Measurements from ENCODE around the gene LYRM1. TPM values are rescaled to one million over a fixed set of nuclear protein-coding genes. Genes with fewer than 3 reads are reported as not detected.

LYRM1 gene
- total and polyA plus RNA-seq, 2 of the 8 experiments (the other 6 are each of a cell fraction or from before 2014, with no cell fraction given): 11.6 to 13.4 TPM

DNA sequence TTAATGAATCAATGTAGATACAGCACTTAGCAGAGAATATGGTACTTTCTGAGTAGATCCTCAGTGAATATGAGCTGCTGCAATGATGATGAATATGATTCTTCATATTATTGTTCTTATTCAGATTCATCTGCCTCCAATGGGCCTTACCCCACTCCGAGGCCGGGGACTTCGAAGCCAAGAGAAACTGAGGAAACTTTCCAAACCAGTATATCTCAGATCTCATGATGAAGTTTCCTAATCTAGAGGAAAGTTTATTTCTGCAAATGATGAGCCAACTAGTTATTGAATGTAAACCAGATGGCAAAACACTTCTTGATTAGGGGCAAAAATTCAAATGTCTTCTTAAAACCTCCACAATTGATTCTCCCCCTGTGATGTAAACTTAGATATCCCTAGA, 23.3 kb downstream of the LYRM1 start:
- Histone ChIP-seq H2BK15ac (ENCODE audit: low read length) (no peak overlapping the region), H3K9ac (replicated peaks in 1 of 4; ENCODE audit: extremely low read depth in 1 of 4, low read depth in 3 of 4, low read length in 3 of 4) (no peak overlapping the region), H2BK5ac (ENCODE audit: low read depth, low read length) (no peak overlapping the region), H2BK120ac (replicated peaks; ENCODE audit: low read depth, low read length) (no peak overlapping the region), H4K20me1 (replicated peaks in 1 of 2; ENCODE audit: control insufficient read depth in 1 of 2, insufficient read depth in 2 of 2, low read length in 2 of 2) (no peaks in the 10 kb centered on the region), H4K5ac (ENCODE audit: insufficient read length, low read depth, low read length) (no peak overlapping the region), H3K79me2 (ENCODE audit: control insufficient read depth in 1 of 2, insufficient read depth in 2 of 2, low read length in 2 of 2) (no peaks in the 10 kb centered on the region), H3K23me2 (ENCODE audit: low read depth, low read length) (no peaks in the 10 kb centered on the region), H3K9me3 (ENCODE audit: insufficient read depth in 2 of 2, low read depth in 1 of 2, low read length in 1 of 2) (no peaks in the 10 kb centered on the region), H2BK12ac (ENCODE audit: low read depth, low read length) (no peak overlapping the region), H3K23ac (ENCODE audit: insufficient read length) (no peak overlapping the region), H2AK5ac (ENCODE audit: low read depth, low read length) (no peak overlapping the region), H3K27me3 (replicated peaks in 1 of 4; ENCODE audit: control insufficient read depth in 3 of 4, extremely low read depth in 1 of 4, insufficient read depth in 3 of 4, low read length in 3 of 4) (no peaks in the 10 kb centered on the region), H3K36me3 (ENCODE audit: control insufficient read depth in 2 of 4, insufficient read depth in 4 of 4, low read length in 3 of 4) (peaks cover 0 to 4% (median 2%) of the 10 kb centered on the region in 4 experiments; a peak in 2 of 8 replicates), H3K79me1 (ENCODE audit: low read depth, low read length) (no peaks in the 10 kb centered on the region), H3K4me2 (ENCODE audit: insufficient read depth in 1 of 2, low read depth in 2 of 2, low read length in 2 of 2) (no peak overlapping the region), H3K4me1 (replicated peaks in 1 of 4; ENCODE audit: control insufficient read depth in 3 of 4, insufficient read depth in 4 of 4, low read length in 3 of 4) (no peaks in the 10 kb centered on the region), H3K56ac (replicated peaks; ENCODE audit: insufficient read length, low read depth, low read length) (no peak overlapping the region), H3K18ac (ENCODE audit: extremely low read depth, low read length) (no peak overlapping the region), H4K91ac (replicated peaks; ENCODE audit: insufficient read length, low read length) (no peak overlapping the region), H3K27ac (ENCODE audit: low read depth, low read length) (no peak overlapping the region), H3K14ac (ENCODE audit: insufficient read length) (no peak overlapping the region), H3K4me3 (ENCODE audit: extremely low read depth in 1 of 4, insufficient read depth in 2 of 4, low read depth in 3 of 4, low read length in 4 of 4) (no peak overlapping the region), H2AFZ (ENCODE audit: low read length) (no peak overlapping the region), H2BK20ac (ENCODE audit: low read length) (no peak overlapping the region), H3K4ac (replicated peaks; ENCODE audit: insufficient read length, low read depth, low read length) (no peak overlapping the region), H4K8ac (ENCODE audit: extremely low read depth, insufficient read depth, low read length) (no peak overlapping the region)
- WGBS, 2 experiments (ENCODE audit: extremely low coverage in 1 of 2, insufficient coverage in 1 of 2, insufficient read length in 1 of 2, insufficient replicate concordance in 2 of 2, low coverage in 1 of 2, low lambda C conversion rate in 2 of 2, missing lambda C conversion rate in 1 of 2): 92% methylated on average over 3 of the region's 3 CpGs; no CpG with 5 or more reads in 1 of the 2 experiments
- FAIRE-seq: no peak
- ChIA-PET CTCF (ENCODE audit: partially characterized antibody) (interaction anchor here (1.0 kb wide), 1 partner anchor 106 kb away, joined by 3 read pairs; no protein-coding TSS in a partner anchor), POLR2A (ENCODE audit: partially characterized antibody) (no interaction called here)
- DNase-seq (ENCODE audit: low read depth in 1 of 2, low spot score in 2 of 2): no peak
- no peak for TF ChIP-seq FOSL1 (IDR thresholded peaks at IDR 0.05; ENCODE audit: insufficient read depth, low read depth, low read length)
- TF ChIP-seq BACH1 (IDR thresholded peaks at IDR 0.05; ENCODE audit: low read length): no peak
- TF ChIP-seq CREB1 (IDR thresholded peaks at IDR 0.05): no peak
- TF ChIP-seq TBP (IDR thresholded peaks at IDR 0.05; ENCODE audit: low read depth, low read length): no peak
- TF ChIP-seq, protein P1, sequence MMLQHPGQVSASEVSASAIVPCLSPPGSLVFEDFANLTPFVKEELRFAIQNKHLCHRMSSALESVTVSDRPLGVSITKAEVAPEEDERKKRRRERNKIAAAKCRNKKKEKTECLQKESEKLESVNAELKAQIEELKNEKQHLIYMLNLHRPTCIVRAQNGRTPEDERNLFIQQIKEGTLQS (IDR thresholded peaks at IDR 0.05; ENCODE audit: insufficient read depth, low read depth, low read length): no peak
- no peak for TF ChIP-seq SUZ12 (IDR thresholded peaks at IDR 0.05; ENCODE audit: low read length)
